COR-L47 (cell line): ENCODE results near the gene ELMO3.
A peak's percentile ranks its signal among the peaks of the same experiment; 100 is the strongest.

Source experiments
- DNase-seq: peaks from one replicate; lab custom pipeline; 2025; lab: John Stamatoyannopoulos, UW

ELMO3 gene

DNA sequence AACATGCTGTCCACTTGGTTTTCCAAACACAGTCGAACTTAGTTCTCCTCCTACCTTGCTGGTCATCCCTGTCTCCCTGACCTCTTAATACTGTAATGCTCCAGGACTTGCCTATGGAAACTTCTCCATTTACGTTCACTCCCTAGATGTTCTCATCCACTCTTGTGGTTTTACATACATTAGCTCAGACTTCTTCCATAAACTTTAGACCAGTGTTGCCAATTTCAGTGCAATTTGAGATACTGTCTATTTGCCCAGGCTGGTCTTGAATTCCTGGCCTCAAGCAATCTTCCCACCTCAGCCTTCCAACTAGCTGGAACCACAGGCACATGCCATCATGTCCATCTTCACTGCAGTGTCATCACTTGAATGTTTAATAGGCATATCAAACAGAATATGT is 16.6 kb upstream of the ELMO3 start:
- no peak for DNase-seq

DNA sequence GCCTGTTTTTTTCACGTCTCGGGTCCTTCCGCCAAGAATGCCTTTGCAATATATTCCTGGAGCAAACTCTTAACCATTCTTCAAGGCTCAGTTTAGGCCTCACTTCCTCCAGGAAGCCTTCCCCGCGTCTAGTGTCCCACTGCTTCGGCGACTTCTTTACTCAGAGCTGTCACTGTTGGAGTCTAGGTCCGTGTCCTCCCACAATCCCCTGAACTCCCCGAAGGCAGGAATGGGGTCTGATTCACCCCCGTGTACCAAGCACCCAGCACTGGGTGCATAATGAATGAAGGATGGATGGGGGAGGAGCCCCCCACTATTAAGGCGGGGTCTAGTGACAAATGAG is 15.7 kb upstream of the ELMO3 start:
- no peak for DNase-seq

DNA sequence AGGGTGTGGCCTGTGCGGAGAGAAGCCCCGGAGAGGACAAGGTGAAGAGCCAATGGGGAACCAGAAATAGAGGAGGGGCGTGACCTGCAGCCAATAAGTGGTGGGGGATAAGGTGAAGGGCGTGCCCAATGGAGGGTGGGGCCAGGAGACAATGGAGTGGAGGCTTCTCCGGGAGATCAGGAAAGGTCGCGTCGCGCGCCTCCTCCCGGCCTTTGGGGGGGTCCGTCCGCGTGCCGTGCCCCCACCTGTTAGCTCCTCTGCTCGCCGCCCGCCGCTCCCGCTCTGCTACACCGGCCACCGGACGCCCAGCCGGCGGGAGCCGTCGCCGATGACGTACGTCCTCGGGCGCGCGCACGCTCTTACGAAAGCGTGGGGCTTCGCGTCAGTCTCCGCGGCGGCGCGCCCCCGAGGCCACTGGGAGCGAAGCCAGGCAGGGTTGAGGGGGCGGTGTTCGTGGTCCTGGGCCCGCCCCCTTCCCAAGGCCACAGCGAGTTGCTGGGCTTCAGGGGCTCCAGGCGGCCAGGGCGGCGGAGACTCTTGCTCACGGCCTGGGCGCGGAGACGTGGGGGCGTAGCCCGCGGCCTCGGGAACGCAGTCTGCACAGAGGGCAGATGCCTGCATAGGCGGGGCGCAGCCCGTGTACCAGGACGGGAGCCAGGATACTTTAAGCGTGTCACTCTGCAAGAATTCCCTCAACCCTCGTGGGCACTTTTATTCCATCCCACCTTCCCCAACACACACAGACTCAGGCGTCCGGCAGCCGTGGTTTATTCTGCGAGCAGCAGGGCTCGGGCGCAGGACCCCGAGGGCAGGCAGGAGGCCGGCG is 15.1 kb upstream of the ELMO3 start, which contains the start of gene MATCAP1:
MATCAP1 (minus strand) TSS at position 337 of the 826 bp plus-strand sequence. CDS start 3,353 bp downstream, outside the sequence.
- DNase-seq = peak; percentile 96

DNA sequence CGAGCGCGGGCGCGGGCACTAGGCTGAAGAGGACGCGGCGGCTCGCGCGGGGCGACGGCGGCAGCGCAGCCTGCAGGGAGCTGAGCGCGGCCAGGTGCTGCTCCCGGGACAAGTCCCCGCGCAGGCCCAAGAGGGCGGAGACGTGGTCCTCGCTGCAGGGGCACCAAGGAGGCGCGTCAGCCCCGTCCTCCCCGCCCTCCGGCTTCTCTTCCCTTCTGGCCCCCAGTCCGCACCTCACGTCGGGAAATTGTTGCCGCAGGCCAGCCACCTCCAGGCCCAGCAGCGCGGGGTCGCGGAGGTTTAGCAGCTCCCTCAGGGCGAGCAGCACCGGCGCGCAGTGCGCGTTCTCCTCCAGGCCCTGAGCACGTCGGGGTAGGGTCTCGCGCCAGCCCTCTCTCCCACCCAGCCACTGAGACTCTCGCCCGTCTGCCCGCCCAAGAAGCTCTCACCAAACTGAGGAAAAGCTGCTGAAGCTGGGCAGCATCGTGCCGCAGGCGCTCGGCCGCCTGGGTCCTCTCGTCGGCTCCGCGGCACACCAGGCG is 14.4 kb upstream of the ELMO3 start:
- peak; percentile 59 for DNase-seq

DNA sequence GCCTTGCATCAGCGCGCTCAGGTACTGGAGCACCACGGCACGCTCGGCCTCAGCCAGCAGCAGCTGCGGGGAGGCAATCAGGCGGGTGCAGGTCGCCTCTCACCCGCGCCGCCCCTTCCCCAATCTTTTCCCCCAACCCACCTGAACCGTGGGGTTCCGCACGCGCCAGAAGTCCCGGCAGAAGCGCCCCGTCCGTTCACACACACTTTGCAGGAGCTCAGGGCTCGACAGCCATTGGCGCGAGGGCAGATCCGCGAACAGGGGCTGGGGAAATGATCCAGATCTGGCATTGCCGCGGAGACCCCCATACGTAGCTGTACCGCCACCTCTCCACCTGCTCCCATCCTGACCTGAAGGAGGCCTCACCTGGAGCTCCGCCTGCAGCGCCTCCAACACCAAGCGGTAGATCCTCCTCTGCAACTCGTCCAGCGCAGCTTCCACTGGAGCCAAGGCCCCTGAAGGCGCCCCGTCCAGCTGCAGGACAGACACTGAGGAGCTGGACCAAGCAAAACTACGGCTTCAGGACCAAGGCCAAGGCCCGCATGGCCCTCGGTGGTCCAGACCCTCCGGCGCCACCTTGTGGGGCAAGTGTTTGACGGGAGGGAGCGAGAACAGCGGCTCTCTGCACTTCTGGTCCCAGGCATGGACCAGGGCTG is 13.8 kb upstream of the ELMO3 start:
- peak; percentile 69 for DNase-seq

DNA sequence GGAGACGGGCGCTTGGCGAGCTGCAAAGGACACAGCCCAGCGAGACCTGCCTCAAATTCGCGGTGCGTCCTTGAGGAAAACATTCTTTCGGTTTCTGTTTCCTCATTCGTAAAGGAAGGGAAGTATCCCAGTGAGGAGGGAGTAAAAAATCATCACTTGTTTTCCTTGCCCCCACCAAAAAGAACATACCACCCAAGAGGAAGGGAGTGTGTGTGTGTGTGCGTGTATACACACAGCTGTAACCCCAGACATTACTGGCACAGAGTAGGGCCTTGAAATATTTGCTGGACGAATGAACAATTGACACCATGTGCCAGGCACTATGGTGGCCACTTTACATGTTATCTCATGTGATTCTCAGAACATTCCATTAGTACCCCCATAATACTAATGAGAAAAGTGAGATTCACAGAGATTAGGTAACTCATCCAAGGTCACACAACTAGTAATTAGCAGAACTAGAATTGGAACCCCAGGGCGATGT is 13.2 kb upstream of the ELMO3 start:
- no peak for DNase-seq

DNA sequence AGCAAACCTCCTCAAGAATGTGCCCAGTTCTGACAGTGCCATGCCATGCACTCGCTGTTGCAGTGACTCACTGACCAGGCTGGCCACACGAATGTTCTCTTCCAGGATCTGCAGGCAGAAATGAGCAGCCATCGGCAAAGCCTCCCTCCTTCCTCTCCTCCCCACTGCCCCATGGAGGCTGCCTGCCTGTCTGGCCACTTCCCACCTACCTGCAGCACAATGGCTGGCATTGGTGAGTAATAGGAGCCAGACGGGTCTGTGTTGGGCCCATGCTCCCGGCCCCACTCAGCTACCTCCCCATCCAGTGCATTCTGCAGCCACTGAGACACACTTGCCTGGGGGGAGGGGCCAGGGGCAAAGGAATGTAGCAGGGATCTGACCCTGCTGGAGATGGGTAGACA is 12.4 kb upstream of the ELMO3 start:
- DNase-seq = no peak

DNA sequence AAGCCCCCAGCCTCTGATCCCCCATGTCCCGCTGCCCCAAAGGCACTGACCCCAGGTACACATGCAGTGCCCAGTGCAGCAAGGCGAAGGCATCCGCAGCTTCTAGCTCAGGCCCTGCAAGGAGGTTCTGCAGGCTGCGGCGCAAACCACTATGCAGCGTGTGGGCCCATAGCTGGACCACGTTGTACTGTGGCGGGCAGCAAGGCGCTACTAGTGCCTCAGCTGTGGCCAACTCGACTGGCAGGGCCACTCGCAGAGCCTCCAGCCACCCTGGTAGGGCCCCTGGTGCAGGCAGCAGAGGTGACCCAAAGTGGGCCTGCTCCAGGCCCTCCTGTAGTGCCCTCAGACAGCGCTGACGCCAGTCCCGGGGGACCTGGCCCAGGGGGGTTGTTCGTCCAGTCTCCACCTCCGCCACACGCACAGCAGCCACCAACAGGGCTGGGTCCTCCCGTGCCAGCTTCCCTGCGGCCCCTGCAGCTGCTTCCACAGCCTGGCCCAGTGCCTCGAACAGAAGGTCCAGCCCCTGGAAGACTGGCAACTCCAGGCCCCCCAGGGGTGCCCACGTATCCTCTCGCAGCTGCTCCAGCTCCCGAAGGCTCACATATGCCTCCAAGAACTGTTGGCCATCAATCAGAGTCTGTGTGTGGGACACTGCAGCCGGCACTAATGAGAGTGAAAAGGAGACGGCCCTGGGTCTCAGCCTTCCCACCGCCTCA is 11.6 kb upstream of the ELMO3 start:
- DNase-seq = peak; percentile 73

DNA sequence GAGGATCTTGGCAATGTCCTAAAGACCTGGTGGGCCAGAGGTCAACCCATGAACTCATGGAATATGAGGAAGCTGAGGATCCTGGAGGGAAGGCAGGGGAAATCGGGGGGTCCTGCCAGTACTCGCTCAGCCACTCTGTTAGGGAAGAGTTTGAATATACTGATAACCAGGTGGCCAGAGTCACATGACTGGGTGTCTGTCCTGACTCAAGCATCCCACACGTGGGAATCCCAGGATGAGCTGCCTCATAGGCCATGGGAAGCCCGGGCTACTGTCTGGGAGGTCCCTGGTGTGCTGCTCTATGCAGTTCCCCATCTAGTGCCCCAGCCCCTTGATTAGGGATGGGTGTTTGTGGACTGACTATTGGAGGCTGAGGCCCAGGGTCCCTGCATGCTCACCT is 10.6 kb upstream of the ELMO3 start:
- DNase-seq = no peak

DNA sequence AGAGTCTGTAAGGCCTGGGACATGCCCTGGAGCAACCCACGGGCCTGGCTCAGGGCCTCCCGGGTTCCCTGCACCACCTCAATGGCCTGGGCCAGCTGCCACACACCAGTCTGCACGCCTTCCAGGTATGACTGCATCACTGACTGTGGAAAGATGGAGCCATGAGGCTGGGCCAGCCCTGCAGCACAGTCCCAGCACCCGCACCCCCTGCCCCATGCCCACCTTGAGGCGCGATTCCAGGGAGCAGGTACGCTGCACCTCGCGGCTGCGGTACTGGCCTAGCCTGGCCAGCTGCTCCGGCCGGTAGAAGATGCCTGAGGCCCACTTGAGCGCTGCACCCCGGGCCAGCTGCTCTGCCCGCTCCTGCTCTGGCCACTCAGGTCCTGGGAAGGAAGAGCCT is 10.1 kb upstream of the ELMO3 start:
- no peak for DNase-seq

DNA sequence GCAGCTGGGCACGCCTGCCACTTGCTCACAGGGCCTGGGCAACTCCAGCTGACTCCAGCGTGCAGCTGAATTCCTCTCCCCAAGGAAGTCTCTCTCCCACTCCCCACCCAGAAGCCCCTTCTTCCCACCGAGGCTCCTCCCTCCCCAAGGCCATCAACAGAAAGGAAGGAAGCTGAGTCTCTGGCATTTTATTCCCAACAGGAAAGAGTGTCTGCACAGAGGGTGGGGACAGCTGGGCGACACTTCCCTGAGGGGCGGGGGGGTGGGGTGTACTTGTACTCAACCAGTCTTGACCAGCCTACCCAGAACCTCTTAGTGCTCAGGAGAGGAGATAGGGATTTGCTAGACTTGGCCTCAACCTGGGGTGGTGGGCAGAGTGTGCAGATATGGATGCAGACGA is 8.9 kb upstream of the ELMO3 start, which contains the start of gene EXOC3L1:
EXOC3L1 (minus strand) TSS at position 96 of the 400 bp plus-strand sequence. CDS start 460 bp downstream, outside the sequence.
- DNase-seq = no peak

DNA sequence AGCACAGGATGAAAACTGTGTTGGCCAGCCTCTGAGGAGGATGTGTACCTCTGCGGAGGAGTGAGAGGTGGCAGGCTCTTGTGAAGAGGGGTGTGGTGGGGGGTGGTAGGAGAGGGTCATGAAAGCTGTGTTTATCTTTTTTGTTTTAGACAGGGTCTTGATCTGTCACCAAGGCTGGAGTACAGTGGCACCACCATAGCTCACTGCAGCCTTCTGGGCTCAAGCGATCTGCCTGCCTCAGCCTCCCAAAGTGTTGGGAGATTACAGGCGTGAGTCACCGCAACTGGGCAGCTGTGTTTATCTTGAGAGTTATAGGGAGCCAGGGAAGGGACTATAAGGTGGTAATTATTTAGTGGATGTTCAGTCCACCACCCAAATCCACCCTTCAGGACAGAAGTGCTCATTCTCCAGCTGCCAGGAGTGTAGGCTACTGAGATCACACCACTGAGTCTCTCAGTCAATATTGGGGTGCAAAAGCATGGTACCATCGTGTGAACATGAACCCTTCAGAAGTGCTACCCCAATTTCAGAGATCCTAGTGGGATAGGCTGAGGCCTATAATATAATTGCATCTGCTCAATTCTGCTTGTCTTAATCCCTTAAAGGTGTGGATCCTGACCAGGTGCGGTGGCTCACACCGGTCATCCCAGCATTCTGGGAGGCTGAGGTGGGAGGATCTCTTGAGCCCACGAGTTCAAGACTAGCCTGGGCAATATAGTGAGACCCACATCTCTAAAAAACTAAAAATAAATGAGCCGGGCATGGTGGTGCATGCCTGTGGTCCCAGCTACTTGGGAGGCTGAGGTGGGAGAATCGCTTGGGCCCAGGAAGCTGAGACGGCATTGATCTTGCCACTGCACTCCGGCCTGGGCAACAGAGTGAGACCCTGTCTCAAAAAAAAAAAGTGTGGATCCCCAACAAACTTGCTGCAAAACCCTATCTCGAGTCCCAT is 8.2 kb upstream of the ELMO3 start:
- DNase-seq = no peak

DNA sequence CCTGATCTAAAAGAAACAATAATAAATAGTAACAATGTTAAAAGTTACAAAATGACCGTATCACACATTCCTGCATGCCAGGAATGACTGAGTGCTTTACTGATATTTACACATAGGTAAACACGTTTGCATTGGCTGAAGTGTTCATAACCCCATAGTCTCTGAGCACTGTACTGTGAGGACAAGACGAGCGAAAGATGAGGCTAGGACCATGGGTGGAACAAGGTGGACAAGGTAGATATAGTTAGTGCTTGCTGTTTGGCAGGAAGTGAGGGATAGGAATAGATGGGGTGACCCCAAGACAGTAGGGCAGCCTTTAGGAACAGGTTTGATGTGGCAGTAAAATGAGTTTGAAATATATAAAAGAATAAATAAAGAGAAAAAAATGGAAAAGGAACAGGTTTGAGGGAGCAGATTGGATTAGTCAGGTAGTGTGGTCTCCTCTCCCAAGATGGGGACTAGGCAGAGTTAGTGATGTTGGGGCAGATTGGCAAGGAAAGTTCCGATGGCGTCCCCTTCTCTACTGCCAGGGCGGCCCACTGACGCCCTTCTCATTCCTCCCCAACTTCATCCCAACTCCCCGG is 7.4 kb upstream of the ELMO3 start:
- DNase-seq = no peak

DNA sequence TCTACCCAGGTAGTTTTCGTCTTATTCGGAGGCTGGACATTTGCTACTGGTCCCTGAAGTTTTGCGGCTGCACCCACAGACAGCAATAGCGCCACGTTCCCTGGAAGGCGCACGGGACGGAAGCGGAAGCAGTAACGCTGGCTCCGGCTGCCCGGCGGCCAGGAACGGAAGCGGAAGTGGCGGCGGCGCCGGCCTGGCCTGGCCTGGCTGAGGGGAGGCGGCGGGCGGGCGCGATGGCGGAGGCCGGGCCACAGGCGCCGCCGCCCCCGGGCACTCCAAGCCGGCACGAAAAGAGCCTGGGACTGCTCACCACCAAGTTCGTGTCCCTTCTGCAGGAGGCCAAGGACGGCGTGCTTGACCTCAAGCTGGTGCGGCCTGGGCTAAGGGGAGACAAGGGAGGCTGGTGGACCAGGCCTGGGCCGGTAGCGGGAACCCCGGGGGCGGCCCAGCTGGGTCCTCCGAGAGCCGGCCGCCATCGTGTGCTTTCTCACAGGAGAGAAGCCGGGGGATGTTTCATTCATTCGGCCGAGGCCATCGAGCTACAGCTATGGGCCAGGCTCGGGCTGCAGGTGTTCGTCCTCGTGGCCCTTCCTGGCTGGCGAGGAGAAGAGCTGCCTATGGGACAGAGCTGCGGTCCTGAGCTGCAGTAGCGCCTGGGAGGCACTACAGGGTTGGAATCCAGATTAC is 6.8 kb upstream of the ELMO3 start, which contains the start of gene E2F4:
E2F4 (plus strand) TSS at position 161 of the 687 bp plus-strand sequence; CDS start at position 234, 73 bp downstream.
- DNase-seq = peak; percentile 87

DNA sequence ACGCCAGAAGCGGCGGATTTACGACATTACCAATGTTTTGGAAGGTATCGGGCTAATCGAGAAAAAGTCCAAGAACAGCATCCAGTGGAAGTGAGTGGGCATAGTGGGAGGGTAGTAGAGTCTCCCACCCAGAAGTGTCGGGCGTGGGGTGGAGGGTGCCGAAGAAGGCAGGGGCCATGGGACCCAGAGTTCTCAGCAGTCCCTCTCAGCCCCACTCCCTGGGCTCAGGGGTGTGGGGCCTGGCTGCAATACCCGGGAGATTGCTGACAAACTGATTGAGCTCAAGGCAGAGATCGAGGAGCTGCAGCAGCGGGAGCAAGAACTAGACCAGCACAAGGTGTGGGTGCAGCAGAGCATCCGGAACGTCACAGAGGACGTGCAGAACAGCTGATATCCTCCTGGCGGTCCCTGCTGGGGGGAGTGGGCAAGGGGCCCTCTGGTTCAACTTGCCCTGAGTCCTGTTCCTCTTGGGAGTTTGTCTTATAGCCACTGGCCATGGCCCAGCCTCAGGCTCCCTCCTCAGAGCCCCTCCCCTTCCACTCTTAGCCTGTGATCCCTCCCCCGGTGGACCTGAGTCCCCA is 6.1 kb upstream of the ELMO3 start:
- no peak for DNase-seq

DNA sequence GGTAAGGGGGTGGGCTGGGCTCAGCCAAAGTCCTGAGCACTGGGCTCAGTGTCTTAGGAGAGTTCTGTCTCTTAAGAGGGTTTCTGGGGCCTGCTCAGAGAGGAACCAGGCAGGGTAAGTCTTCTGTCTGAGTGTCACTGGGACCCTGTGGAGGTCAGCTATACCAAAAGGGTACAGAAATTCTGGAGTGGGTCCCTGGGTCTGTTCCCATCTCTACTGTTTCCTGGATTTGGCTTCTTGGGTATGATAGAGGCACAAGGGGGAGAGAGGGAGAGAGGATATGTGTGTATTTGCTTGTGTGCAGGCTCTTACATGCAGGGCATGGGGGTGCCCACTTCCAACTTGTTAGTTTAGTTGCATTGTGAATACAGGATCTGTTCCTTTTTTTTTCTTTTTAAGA is 5.4 kb upstream of the ELMO3 start:
- DNase-seq = no peak

DNA sequence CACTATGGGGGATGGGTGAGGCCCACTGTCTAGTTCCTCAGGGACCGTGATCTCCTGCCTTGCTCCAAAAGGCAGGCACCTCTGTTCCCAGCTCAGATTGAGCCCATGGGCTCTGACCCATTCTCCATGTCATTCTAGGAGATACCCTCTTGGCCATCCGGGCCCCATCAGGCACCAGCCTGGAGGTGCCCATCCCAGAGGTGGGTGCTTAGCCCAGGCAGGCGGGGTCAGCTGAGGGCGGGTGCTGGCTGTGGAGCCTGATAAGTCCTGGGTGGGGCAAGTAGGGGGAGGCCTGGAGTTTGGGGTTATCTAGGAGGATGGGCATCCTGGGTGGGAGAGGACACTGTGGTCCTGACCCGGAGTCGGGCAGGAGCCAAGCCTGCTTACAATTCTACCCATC is 4.7 kb upstream of the ELMO3 start:
- DNase-seq = no peak

DNA sequence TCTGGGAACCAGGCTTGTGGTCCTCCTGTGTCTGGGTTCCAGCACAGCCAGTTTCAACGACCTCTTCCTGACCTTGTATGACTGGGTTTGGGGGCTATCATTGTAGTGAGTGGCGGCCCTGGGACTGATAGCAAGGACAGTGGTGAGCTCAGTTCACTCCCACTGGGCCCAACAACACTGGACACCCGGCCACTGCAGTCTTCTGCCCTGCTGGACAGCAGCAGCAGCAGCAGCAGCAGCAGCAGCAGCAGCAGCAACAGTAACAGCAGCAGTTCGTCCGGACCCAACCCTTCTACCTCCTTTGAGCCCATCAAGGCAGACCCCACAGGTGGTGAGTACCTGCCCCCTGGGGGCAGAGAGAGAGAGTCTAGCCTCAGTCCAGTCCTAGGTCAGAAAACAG is 3.3 kb upstream of the ELMO3 start:
- DNase-seq = no peak

DNA sequence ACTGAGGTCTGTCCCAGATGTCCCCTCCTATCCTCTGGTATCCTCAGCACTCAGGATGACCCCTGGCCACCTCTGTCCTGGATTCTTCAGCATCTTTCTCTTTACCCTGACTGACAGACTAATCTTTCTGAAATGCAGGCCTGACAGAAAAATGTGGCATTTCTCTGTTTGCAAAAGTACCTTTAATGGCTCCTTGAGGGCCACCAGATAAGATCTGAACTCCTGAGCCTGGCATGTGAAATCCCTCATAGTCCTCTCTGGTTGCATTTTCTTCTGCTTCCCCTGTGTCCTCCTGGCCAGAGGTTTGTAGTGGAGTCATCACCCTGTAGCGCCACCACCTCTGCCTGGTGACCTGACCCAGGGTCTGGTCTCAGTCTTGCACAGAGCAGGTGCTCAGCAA is 2.0 kb upstream of the ELMO3 start:
- no peak for DNase-seq

DNA sequence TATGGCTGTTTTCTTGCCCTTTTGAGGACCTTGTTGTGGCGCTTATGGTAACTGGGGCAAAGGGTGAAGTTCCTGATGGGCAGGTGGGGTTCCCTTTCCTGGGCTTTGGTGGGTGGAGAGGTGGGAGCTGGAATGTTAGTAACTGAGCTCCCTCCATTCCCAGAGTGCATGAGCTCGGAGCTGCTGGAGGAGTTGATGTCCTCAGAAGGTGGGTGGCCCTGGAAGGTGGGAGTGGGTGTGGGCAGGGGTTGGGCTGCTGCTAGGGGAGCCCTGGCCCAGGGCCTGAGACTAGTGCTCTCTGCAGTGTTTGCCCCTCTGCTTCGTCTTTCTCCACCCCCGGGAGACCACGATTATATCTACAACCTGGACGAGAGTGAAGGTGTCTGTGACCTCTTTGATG is 1.2 kb upstream of the ELMO3 start:
- DNase-seq = no peak
